Stimulated activated CD4-positive, alpha-beta T cell treated with anti-CD3 and anti-CD28 coated beads, TNF-alpha, amount 100 ng/mL, for 1 hour (primary cell): Measurements from ENCODE around the gene SPOCK1.

Experiments used
- DNase-seq, 3 donors: peaks; one replicate each; pipeline ENCODE4 v3.0.0-alpha.2; 2020; ENCODE audit warnings: low read depth in 3 of 3, low spot score in 1 of 3

The SPOCK1 gene

DNA sequence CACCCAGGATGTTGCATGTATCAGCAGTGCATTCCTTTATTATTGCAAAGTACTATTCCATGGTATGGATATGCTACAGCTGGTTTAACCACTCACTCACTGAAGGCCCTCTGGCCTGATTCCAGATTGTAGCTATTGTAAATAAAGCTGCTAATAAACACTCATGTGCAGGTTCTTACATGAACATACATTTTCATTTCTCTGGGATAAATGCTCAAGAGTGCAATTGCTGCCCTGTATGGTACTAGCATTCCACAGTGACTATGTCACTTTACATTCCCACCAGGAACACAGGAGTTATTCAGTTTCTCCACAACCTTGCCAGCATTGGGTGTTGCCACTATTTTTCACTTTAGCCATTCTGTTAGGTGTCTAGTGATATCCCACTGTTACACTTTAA lies 267.6 kb downstream of the SPOCK1 start:
- no peak for DNase-seq

DNA sequence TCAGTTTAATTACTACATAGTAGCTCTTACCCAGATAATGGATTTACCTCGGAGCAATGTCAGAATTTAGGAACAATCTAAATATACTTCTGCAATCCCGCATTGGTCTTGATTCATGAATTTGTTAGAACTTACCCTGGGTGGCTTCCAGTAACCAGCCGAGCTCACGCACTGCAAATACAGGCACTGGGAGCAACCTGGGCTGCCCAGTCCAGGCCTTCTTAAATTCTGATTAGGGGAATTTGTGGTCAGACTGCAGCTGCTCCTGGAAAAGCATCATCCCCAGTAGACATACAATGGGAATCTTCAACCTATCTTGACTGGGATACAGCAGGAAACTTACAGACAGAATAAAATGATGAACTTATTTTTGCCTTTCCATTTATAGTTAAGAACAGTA lies 270.3 kb downstream of the SPOCK1 start:
- no peak for DNase-seq

DNA sequence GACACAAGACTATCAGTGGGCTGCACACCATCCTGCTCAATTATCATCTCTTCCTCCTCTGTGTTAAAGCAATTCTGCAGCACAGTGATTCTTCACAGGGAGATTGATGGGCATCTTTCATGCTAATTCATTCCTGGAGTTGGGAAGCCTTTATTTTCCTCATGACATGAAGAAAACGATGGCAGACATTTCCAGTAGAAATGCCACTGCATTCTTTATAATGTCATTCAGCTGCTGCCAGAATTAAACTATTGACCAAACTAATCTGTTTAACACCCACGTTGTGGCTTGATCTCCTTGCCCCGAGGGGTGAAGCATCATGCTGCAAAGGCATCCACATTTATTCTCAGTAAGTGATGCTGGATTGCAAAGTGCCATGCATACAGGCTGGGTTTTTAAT lies 273.0 kb downstream of the SPOCK1 start:
- DNase-seq, result no peak

DNA sequence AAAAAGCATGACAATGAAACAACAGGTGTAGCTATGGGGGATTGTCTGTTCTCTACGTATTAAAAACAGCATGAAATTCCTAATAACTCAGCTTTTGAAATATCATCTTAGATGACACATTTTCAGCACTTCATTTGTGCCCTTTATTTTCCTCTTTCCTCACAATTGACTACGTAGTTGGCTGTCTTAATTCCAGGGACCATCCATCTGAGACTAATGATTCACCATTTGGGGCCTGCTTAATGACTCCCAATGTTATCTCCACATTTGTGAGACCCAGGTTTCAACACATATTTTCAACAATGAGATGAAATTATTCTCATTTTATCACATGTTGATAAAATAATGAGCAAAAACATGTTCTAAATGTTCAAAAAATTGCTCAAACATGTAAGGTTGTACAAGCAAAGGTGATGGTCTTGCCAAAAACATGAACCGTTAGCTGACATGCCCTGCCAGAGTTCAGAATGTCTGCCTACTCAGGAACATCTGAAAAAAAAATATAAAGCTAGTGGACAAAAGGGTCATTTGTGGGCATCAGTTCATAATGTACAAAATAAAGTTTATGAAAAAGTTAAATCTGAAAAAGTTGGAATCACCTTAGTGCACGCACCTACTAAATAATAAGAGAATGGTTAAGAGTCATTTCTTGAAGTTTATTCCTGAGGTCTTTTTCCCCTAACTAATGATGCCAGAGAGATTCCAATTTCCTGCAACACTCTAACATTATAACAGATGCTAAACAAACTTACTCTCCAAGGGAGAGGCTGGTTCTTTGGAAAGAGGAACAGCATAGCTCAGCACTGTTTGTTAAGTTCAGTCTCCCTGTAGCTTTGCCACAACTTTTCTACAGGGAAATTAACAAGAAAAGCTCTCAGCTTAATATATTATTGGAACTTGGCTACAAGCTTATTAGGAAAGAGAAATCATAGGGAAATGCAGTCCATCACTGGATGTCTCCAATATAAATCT lies 275.5 kb downstream of the SPOCK1 start:
- no peak for DNase-seq

GRCh38 chr5:137221943-137222342 lies 277.2 kb downstream of the SPOCK1 start:
- DNase-seq, result no peak

DNA sequence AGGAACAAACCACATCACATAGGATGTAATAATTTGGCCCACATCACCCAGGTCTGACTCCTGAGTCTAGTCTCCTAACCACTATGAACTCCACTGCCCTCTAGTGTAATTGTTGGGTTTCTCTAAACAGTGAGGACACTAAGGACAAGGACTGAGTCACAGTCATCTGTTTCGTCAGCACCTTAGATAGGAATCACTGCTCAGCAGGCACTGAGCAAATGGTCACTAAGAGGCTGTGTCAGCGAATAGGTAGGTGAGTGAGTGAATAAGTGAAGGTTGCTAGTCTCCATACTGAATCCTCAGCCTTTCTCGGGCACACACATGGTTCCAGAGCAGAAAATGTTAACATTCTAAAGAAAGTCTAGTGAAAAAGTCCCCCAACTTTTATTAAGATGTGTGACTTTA lies 278.6 kb downstream of the SPOCK1 start:
- DNase-seq, result no peak

GRCh38 chr5:137218896-137219295 lies 280.2 kb downstream of the SPOCK1 start:
- DNase-seq, result no peak

- no peak for DNase-seq
Measured at GRCh38 chr5:137218471-137218870, 280.7 kb downstream of the SPOCK1 start.

DNA sequence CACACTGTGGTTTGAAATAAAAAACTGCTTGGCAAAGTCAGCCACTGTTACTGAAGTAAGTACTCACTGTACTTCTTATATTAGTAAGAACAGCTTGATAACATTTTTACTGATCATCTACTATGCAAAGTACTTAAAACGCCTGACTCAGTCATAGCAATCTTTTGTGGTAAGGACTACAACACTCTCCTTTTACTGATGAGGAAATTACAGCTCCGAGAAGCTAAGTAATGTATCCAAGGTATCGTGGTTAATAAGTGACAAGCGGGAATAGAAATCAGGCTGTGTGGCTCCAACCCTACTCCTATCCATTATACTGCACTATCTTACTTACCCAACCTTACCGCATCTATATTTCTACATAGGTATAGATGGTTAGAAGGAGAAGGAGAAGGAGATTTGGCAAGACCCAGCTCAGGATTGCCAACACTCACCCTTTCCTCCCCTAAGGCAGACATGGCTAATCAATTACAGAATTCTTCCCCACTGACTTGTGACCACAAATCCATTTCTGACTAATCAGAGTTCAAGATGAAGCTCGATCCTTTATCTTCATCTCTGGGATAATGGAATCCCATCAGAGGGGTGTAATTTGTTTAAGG lies 281.4 kb downstream of the SPOCK1 start:
- DNase-seq, result no peak

DNA sequence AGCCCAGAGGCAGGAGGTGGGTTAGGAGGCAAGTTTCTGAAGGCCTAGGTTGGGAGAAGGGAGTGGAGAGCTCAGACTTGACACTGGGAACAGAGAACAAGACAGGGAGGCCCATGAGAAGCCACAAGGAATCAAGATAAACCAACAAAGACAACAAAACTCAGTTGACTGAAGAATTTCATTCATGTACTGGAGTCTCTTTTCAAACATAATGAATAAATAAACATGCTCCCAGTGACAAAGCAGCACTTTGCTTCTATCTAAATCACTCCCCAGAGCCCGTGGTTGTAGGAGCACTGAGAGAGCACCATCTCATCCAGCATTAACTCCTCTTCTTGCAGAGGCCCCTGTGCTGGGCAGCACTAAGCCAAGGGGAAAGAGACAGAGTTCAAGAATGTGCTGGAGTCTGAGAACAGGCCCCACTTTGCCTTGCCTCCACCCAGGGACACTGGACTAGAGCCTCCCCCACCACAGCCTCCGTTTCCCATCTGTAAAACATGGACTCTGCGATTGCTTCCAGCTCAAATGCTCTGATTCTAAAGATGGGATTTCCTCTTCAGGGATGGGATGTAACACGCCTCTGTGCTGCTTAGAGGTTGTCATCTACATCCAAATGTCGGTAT lies 282.0 kb downstream of the SPOCK1 start:
- no peak for DNase-seq

DNA sequence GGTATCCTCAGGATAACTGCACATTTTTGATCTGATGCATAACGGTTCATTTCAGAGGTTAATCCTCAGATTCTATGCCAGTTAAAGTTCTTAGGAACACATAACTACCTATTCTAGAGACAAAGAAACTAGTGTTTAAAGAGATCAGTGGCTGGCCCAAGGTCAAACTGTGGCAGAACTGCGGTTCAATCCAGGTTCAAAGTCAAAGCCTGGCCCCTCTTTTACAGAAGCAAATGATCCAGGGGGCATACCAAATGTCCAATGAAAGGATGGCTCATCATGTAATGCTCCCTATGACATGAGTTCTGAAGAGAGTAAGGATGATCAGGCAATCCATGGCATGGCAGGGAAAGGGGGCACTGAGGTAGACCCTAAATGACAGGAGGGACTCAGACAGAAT lies 283.3 kb downstream of the SPOCK1 start:
- no peak for DNase-seq

DNA sequence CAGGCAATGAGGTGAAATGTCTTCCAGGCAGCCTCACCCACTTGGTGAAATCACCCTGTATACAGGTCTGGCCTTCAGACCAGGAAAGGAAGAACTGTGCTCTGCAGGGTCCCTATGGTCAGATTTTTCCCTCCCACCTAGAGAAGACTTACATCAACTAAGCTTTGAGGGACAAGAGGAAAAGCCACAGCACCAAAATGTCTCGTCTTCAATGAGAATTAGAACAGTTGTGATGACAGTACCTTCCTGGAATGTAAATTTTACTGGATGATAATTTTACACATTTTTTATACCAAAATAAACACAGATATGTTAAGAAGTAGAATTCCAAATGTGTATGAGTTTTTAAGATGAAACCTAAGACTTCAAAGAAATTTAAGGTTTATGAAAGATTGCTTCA lies 283.9 kb downstream of the SPOCK1 start:
- no peak for DNase-seq

- no peak for DNase-seq
Measured at GRCh38 chr5:137214446-137215189, 284.5 kb downstream of the SPOCK1 start.

DNA sequence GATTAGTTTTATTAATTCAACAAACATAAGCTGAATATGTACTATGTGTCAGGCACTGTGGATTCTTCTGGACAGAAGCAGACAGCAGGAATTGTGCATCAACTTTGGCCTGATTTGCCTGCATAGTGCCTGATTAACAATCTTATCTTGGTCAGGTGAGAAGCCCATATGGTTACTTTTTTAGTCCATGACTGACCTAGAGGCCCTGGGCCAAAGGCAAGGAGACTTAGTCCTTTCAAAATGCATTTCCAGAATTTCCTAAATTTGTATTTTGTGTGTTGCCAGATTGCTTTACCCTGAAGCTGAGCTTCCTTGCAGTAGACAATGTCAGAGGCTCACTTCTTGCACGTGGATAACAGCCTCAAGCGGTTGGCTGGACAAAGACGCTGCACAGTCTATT lies 286.7 kb downstream of the SPOCK1 start:
- no peak for DNase-seq

DNA sequence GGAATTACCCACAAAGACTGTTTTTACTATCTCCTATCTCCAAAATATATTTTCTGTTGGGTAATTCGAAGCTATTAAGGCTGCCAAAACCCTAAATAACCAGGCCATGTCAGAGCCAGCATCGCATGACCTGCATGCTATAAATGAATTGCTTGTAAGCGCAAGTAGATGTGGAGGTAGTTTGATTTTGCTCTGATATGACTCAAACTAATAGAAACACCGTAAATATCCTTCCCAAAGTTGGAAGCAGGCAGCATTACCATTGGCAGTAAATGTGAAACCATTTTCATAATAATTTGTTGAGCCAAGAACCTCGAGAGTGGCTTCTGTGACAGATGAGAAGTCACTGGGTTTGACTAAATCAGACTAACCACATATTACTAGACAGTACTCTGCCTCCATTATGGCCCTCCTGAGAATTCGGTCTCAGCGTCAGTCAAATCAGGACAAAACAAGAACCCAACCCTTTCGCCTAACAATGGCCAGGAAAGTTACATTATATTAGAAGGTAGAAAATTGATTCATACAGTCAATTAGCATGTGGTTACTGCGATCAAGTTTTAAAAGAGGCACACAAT lies 289.8 kb downstream of the SPOCK1 start:
- no peak for DNase-seq

- DNase-seq, result no peak
Measured at GRCh38 chr5:137207023-137207760, 291.9 kb downstream of the SPOCK1 start.

DNA sequence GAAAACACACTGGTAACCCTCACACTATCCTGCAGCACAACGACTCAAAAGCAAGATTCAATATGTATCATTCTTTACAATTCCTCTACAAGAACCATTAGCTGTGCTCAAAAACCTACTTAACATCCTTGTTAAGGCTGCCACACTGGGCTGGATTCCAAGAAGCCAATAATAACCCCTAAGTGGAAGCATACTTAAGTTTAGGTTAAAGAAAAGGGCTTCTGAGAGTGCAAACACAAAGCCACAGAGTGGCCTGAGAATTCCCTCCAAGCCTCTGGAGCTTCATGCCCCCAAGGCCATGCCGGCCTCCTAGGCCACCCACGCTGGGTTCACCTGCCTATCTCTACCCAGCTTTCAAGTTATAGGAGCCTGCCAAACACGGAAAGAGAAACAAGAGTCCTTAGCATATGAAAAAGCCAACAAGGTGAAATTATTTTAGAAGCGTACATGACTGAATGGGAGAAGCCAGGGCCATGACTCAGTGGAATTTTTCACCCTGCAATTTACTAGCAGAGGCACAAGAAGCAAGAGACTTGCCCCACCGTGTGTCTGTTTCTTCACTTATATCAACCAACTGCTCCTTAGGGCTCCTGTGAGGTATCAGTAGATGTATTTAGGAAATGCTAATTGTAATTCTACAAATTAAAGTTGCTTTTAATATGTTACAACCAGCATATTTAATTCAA lies 293.0 kb downstream of the SPOCK1 start:
- DNase-seq, result no peak

GRCh38 chr5:137205231-137206027 lies 293.7 kb downstream of the SPOCK1 start:
- no peak for DNase-seq

DNA sequence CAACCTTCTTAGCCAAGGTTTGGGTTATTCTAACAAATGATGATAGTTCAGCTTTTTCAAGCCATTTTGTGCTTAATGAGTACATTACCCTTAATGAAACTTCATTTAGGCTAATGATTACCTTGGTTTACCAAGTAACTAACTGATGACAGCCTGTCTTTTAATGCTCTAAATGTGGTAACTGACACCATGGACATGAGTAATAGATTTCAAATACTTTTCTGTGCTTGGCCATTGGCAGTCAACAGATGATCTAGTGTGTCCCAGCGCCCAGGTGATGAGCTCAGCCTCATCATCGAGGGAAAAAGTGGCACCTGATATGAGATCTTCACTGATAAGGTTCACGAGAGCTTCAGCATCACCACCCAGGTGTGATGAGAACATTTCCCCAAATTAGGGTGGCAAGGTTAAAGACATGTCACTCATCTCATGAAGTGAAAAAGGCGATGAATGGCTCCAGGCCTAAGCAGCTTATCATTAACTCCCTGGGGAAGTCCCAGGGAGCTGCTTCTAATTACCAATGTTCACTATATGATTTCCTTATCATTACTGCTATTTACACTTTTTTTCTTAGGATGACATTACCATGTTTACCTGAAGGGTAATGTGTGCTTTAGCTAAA lies 296.0 kb downstream of the SPOCK1 start:
- no peak for DNase-seq
